Hepatocyte (in vitro differentiated cells): ENCODE measurements around the gene SCARF1.

Experiments
- CTCF ChIP-seq: fragments of 200-600 bp; sonication (generic); IDR thresholded peaks from 2 replicates; pipeline ENCODE4 v1.5.1; 2016; ENCODE audit warnings: antibody characterized with exemption, mild to moderate bottlenecking; ENCODE audit not compliant: poor library complexity
- EZH2 ChIP-seq: fragments of 200-600 bp; sonication (generic); IDR thresholded peaks from 2 replicates; pipeline ENCODE4 v1.6.1; 2016; ENCODE audit warnings: antibody characterized with exemption, mild to moderate bottlenecking, borderline replicate concordance
- EZH2phosphoT487 ChIP-seq: fragments of 200-600 bp; sonication (generic); IDR thresholded peaks from one replicate; pipeline ENCODE4 v1.6.1; 2018; ENCODE audit warnings: antibody characterized with exemption, mild to moderate bottlenecking, low read depth, moderate library complexity; ENCODE audit not compliant: unreplicated experiment, severe bottlenecking

GRCh38 chr17:1625053-1625452 is 20.5 kb downstream of the SCARF1 start:
- TF ChIP-seq CTCF (no peak), EZH2 (no peak), EZH2phosphoT487 (no peak)
